ENCODE results near the gene PTPRG.

GRCh38 chr3:61903931-61904657 is 342.7 kb downstream of the PTPRG start:
- TF ChIP-seq, protein P1, sequence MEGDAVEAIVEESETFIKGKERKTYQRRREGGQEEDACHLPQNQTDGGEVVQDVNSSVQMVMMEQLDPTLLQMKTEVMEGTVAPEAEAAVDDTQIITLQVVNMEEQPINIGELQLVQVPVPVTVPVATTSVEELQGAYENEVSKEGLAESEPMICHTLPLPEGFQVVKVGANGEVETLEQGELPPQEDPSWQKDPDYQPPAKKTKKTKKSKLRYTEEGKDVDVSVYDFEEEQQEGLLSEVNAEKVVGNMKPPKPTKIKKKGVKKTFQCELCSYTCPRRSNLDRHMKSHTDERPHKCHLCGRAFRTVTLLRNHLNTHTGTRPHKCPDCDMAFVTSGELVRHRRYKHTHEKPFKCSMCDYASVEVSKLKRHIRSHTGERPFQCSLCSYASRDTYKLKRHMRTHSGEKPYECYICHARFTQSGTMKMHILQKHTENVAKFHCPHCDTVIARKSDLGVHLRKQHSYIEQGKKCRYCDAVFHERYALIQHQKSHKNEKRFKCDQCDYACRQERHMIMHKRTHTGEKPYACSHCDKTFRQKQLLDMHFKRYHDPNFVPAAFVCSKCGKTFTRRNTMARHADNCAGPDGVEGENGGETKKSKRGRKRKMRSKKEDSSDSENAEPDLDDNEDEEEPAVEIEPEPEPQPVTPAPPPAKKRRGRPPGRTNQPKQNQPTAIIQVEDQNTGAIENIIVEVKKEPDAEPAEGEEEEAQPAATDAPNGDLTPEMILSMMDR (conservative IDR thresholded peaks at IDR 0.05; ENCODE audit: low read depth in 2 of 2): no peak
- TF ChIP-seq ZNF114 (CRISPR knock-in tag; IDR thresholded peaks at IDR 0.05) (no peak), EZH2 (IDR thresholded peaks at IDR 0.05; ENCODE audit: low read depth, unreplicated experiment) (no peak), NANOG (IDR thresholded peaks at IDR 0.05; ENCODE audit: borderline replicate concordance) (no peak)
- TF ChIP-seq, protein P2, sequence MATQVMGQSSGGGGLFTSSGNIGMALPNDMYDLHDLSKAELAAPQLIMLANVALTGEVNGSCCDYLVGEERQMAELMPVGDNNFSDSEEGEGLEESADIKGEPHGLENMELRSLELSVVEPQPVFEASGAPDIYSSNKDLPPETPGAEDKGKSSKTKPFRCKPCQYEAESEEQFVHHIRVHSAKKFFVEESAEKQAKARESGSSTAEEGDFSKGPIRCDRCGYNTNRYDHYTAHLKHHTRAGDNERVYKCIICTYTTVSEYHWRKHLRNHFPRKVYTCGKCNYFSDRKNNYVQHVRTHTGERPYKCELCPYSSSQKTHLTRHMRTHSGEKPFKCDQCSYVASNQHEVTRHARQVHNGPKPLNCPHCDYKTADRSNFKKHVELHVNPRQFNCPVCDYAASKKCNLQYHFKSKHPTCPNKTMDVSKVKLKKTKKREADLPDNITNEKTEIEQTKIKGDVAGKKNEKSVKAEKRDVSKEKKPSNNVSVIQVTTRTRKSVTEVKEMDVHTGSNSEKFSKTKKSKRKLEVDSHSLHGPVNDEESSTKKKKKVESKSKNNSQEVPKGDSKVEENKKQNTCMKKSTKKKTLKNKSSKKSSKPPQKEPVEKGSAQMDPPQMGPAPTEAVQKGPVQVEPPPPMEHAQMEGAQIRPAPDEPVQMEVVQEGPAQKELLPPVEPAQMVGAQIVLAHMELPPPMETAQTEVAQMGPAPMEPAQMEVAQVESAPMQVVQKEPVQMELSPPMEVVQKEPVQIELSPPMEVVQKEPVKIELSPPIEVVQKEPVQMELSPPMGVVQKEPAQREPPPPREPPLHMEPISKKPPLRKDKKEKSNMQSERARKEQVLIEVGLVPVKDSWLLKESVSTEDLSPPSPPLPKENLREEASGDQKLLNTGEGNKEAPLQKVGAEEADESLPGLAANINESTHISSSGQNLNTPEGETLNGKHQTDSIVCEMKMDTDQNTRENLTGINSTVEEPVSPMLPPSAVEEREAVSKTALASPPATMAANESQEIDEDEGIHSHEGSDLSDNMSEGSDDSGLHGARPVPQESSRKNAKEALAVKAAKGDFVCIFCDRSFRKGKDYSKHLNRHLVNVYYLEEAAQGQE (IDR thresholded peaks at IDR 0.05; ENCODE audit: unreplicated experiment): no peak

All from GM23338 (cell line).